Inflammatory macrophage (primary cell): ENCODE results near the gene CDKN1C.

Experiments
- DNase-seq, 2 donors: peaks; one replicate each; pipeline ENCODE4 v3.0.0-alpha.2; 2020 to 2022

CDKN1C gene

GRCh38 chr11:2887515-2888195 is 2.1 kb upstream of the CDKN1C start:
- no peak for DNase-seq

- no peak for DNase-seq
Measured at GRCh38 chr11:2886936-2887335, 1.4 kb upstream of the CDKN1C start.

- DNase-seq = no peak
Measured at GRCh38 chr11:2886191-2886894, 768 bp upstream of the CDKN1C start.

- DNase-seq = peak in 1 of 2 donors; percentile 51
Measured at GRCh38 chr11:2885017-2885677, 428 bp downstream of the CDKN1C start.

- no peak for DNase-seq
Measured at GRCh38 chr11:2883979-2884815, 1.4 kb downstream of the CDKN1C start.

- DNase-seq = no peak
Measured at GRCh38 chr11:2883640-2883978, 2.0 kb downstream of the CDKN1C start.

- no peak for DNase-seq
Measured at GRCh38 chr11:2882396-2883110, 3.0 kb downstream of the CDKN1C start.

- DNase-seq = no peak
Measured at GRCh38 chr11:2881981-2882375, 3.6 kb downstream of the CDKN1C start.

- DNase-seq = no peak
Measured at GRCh38 chr11:2881076-2881980, 4.2 kb downstream of the CDKN1C start.

GRCh38 chr11:2880646-2881045 is 4.9 kb downstream of the CDKN1C start:
- DNase-seq = no peak

GRCh38 chr11:2878782-2879181 is 6.8 kb downstream of the CDKN1C start:
- DNase-seq = no peak

GRCh38 chr11:2877474-2877873 is 8.1 kb downstream of the CDKN1C start:
- DNase-seq = no peak

- no peak for DNase-seq
Measured at GRCh38 chr11:2874963-2875362, 10.6 kb downstream of the CDKN1C start.

- no peak for DNase-seq
Measured at GRCh38 chr11:2870969-2871680, 14.4 kb downstream of the CDKN1C start.

GRCh38 chr11:2870460-2870859 is 15.1 kb downstream of the CDKN1C start:
- no peak for DNase-seq

- no peak for DNase-seq
Measured at GRCh38 chr11:2869561-2870427, 15.8 kb downstream of the CDKN1C start.

GRCh38 chr11:2869134-2869526 is 16.4 kb downstream of the CDKN1C start:
- DNase-seq = no peak

GRCh38 chr11:2868506-2869133 is 17.0 kb downstream of the CDKN1C start:
- DNase-seq = no peak
